Measurements from ENCODE around the gene LTN1. TPM values are rescaled to one million over a fixed set of nuclear protein-coding genes. Genes with fewer than 3 reads are reported as not detected.

The LTN1 gene
- total and polyA plus RNA-seq, 2 donors (not counting 1 experiment from before 2014, with no cell fraction given): 6.6 to 30.1 TPM

DNA sequence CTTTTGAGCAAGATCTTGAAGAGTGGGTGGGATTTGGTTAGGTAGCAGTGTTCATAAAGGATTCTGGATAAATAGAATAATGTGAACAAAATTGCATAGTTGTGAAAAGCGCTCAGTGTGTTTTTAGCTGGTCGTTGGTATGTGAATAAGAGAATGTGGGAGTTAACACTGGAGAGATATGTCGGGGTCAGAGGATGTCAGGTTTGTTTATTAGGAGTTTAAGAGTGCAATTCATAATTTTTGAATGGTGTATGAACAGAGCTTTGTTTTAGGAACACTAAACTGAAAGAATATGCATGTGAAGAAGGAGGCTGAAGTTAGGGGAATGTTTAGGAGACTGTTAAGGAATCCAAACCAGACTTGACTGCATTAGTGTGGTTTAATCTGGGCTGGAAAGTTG lies 41.2 kb upstream of the LTN1 start:
- no peak for ATAC-seq (ENCODE audit: low read depth)
- H3K9me3 ChIP-seq (ENCODE audit: control extremely low read depth in 1 of 3, control insufficient read depth in 2 of 3, insufficient read depth in 1 of 3, low read length in 2 of 3): no peaks in the 10 kb centered on the region
- no peaks in the 10 kb centered on the region for H3K27me3 Mint-ChIP-seq
- peaks cover 11% of the 10 kb centered on the region for H3K4me1 Mint-ChIP-seq
- H3K4me1 ChIP-seq (ENCODE audit: control insufficient read depth in 2 of 2, insufficient read depth in 2 of 2, low read length in 2 of 2): peaks cover 0 to 3% of the 10 kb centered on the region in 2 donors
- no peaks in the 10 kb centered on the region for H4K20me1 ChIP-seq (ENCODE audit: control insufficient read depth, insufficient read depth, low read length, poor library complexity, severe bottlenecking)
- H3K27ac Mint-ChIP-seq: no peak overlapping the region
- no peak overlapping the region for H3K4me3 Mint-ChIP-seq
- H2AFZ ChIP-seq (ENCODE audit: insufficient read depth, low read depth, low read length, poor library complexity, severe bottlenecking): no peak overlapping the region
- no peak for DNase-seq
- H3K79me2 ChIP-seq (ENCODE audit: control insufficient read depth, insufficient read depth, low read length): peaks cover 46% of the 10 kb centered on the region
- H3K9ac ChIP-seq (ENCODE audit: low read length): no peak overlapping the region
- H3K4me3 ChIP-seq (ENCODE audit: control extremely low read depth in 1 of 5, extremely low read depth in 1 of 5, insufficient read depth in 1 of 5, low read depth in 2 of 5, low read length in 4 of 5): no peak overlapping the region
- TF ChIP-seq EZH2 (IDR thresholded peaks at IDR 0.05; ENCODE audit: borderline replicate concordance, insufficient read depth, low read depth, low read length, poor library complexity, severe bottlenecking): no peak
- TF ChIP-seq, protein P1, sequence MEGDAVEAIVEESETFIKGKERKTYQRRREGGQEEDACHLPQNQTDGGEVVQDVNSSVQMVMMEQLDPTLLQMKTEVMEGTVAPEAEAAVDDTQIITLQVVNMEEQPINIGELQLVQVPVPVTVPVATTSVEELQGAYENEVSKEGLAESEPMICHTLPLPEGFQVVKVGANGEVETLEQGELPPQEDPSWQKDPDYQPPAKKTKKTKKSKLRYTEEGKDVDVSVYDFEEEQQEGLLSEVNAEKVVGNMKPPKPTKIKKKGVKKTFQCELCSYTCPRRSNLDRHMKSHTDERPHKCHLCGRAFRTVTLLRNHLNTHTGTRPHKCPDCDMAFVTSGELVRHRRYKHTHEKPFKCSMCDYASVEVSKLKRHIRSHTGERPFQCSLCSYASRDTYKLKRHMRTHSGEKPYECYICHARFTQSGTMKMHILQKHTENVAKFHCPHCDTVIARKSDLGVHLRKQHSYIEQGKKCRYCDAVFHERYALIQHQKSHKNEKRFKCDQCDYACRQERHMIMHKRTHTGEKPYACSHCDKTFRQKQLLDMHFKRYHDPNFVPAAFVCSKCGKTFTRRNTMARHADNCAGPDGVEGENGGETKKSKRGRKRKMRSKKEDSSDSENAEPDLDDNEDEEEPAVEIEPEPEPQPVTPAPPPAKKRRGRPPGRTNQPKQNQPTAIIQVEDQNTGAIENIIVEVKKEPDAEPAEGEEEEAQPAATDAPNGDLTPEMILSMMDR (IDR thresholded peaks at IDR 0.05): no peak
- WGBS (ENCODE audit: insufficient coverage): 98% methylated on average over 3 of the region's 3 CpGs
- intact Hi-C loops (cut with micrococcal nuclease): no loop called here
- no peaks in the 10 kb centered on the region for H3K9me3 Mint-ChIP-seq (ENCODE audit: insufficient read depth)
- ChIA-PET POLR2A (interaction anchor here (0.7 to 1.2 kb wide), 3 partner anchors 41 to 90 kb away, joined by 3 to 6 read pairs (median 4); partner anchors contain the start of gene LTN1), CTCF (interaction anchor here (0.9 kb wide), 1 partner anchor 27 kb away, joined by 3 read pairs; no protein-coding TSS in a partner anchor)
- peaks cover 7 to 75% of the 10 kb centered on the region in 2 experiments for H3K36me3 ChIP-seq (replicated peaks in 1 of 2; ENCODE audit: control extremely low read depth in 1 of 2, control insufficient read depth in 1 of 2, extremely low read depth in 1 of 2, insufficient read depth in 2 of 2, low read length in 1 of 2)
- no peaks in the 10 kb centered on the region for H3K27me3 ChIP-seq (replicated peaks in 1 of 4; ENCODE audit: control extremely low read depth in 1 of 4, control insufficient read depth in 3 of 4, insufficient read depth in 4 of 4, low read length in 3 of 4)
- no peak overlapping the region for H3K4me2 ChIP-seq (replicated peaks; ENCODE audit: low read depth, low read length, poor library complexity, severe bottlenecking)
- H3K27ac ChIP-seq (ENCODE audit: low read length in 2 of 2): no peak overlapping the region

DNA sequence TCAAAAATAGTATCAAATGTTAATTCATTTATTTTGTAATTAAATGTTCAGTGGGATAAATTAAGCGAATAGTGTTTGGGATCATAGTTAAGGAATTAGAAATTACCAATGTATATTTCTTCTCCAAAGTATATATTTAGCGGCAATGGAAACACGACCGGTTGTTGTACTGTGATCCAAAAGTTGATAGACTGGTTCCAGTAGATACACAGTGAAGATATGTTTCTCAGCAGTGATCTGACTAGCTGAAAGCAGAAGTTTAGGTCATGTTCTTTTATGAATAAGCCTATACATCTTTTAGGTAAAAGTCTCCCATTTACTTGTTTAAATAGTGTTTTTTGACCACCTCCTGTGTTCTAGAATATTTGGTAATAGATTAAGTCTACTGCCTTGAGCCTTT lies 40.6 kb upstream of the LTN1 start:
- TF ChIP-seq, protein P1 (IDR thresholded peaks at IDR 0.05): no peak
- TF ChIP-seq EZH2 (IDR thresholded peaks at IDR 0.05; ENCODE audit: borderline replicate concordance, insufficient read depth, low read depth, low read length, poor library complexity, severe bottlenecking): no peak
- Histone ChIP-seq H3K4me2 (replicated peaks; ENCODE audit: low read depth, low read length, poor library complexity, severe bottlenecking) (no peak overlapping the region), H3K27me3 (replicated peaks in 1 of 4; ENCODE audit: control extremely low read depth in 1 of 4, control insufficient read depth in 3 of 4, insufficient read depth in 4 of 4, low read length in 3 of 4) (no peaks in the 10 kb centered on the region), H3K36me3 (replicated peaks in 1 of 2; ENCODE audit: control extremely low read depth in 1 of 2, control insufficient read depth in 1 of 2, extremely low read depth in 1 of 2, insufficient read depth in 2 of 2, low read length in 1 of 2) (peaks cover 7 to 72% of the 10 kb centered on the region in 2 experiments), H3K9me3 (ENCODE audit: control extremely low read depth in 1 of 3, control insufficient read depth in 2 of 3, insufficient read depth in 1 of 3, low read length in 2 of 3) (no peaks in the 10 kb centered on the region), H3K4me3 (ENCODE audit: control extremely low read depth in 1 of 5, extremely low read depth in 1 of 5, insufficient read depth in 1 of 5, low read depth in 2 of 5, low read length in 4 of 5) (no peak overlapping the region), H2AFZ (ENCODE audit: insufficient read depth, low read depth, low read length, poor library complexity, severe bottlenecking) (no peak overlapping the region), H3K4me1 (ENCODE audit: control insufficient read depth in 2 of 2, insufficient read depth in 2 of 2, low read length in 2 of 2) (peaks cover 0 to 3% of the 10 kb centered on the region in 2 donors), H3K79me2 (ENCODE audit: control insufficient read depth, insufficient read depth, low read length) (peaks cover 52% of the 10 kb centered on the region), H4K20me1 (ENCODE audit: control insufficient read depth, insufficient read depth, low read length, poor library complexity, severe bottlenecking) (peaks cover 2% of the 10 kb centered on the region), H3K27ac (ENCODE audit: low read length in 2 of 2) (no peak overlapping the region), H3K9ac (ENCODE audit: low read length) (no peak overlapping the region)
- peaks cover 11% of the 10 kb centered on the region for H3K4me1 Mint-ChIP-seq
- POLR2A ChIA-PET: interaction anchor here (1.2 kb wide), 2 partner anchors 41 to 46 kb away, joined by 3 to 6 read pairs; partner anchors contain the start of gene LTN1
- H3K4me3 Mint-ChIP-seq: no peak overlapping the region
- no peaks in the 10 kb centered on the region for H3K27me3 Mint-ChIP-seq
- H3K9me3 Mint-ChIP-seq (ENCODE audit: insufficient read depth): no peaks in the 10 kb centered on the region
- no CpG with 5 or more reads among the region's 4 CpGs for WGBS (ENCODE audit: insufficient coverage)
- intact Hi-C loops (cut with micrococcal nuclease): no loop called here
- no peak for DNase-seq
- no peak overlapping the region for H3K27ac Mint-ChIP-seq
- CTCF ChIA-PET: interaction anchor here (0.9 kb wide), 1 partner anchor 26 kb away, joined by 3 read pairs; no protein-coding TSS in a partner anchor
- no peak for ATAC-seq (ENCODE audit: low read depth)
